HepG2 (cell line): ENCODE results near the gene FFAR2.

Experiments used
- CTCF ChIP-seq: sonication (generic); formaldehyde crosslinking; IDR thresholded peaks from 2 replicates; pipeline ENCODE4 v1.5.0; 2020; ENCODE audit warnings: mild to moderate bottlenecking, missing genetic modification reagents, moderate library complexity
- ERF ChIP-seq: IDR thresholded peaks from 2 replicates; pipeline ENCODE4 v1.6.1; 2018; ENCODE audit warnings: missing biosample characterization, missing genetic modification reagents
- HBP1 ChIP-seq: IDR thresholded peaks from 2 replicates; pipeline ENCODE4 v1.6.1; 2016; ENCODE audit warnings: low read depth, control low read depth
- KLF16 ChIP-seq, 2 experiments: sonication (generic) in 1 of 2; formaldehyde crosslinking in 1 of 2; IDR thresholded peaks; 2 replicates each; pipeline versions ENCODE4 v1.6.1 to v1.8.0; 2016 to 2023; ENCODE audit warnings: missing genetic modification reagents in 2 of 2, missing compliant biosample characterization in 1 of 2
- KLF9 ChIP-seq: IDR thresholded peaks from 2 replicates; pipeline ENCODE4 v1.6.1; 2016; ENCODE audit warnings: low read depth
- MIXL1 ChIP-seq: IDR thresholded peaks from 2 replicates; pipeline ENCODE4 v1.6.1; 2016
- NFE2 ChIP-seq: sonication (generic); formaldehyde crosslinking; IDR thresholded peaks from 2 replicates; pipeline ENCODE4 v1.4.0; 2020; ENCODE audit warnings: missing genetic modification reagents
- RXRA ChIP-seq: sonication (generic); formaldehyde crosslinking; IDR thresholded peaks from 2 replicates; pipeline ENCODE4 v1.5.1; 2020; ENCODE audit warnings: missing genetic modification reagents
- ZBTB1 ChIP-seq: sonication (generic); formaldehyde crosslinking; IDR thresholded peaks from 2 replicates; pipeline ENCODE4 v1.4.0; 2020; ENCODE audit warnings: missing genetic modification reagents, borderline replicate concordance
- ZKSCAN1 ChIP-seq: fragments of 150-350 bp; IDR thresholded peaks from 2 replicates; pipeline ENCODE4 v1.6.1; 2014; ENCODE audit warnings: low read length
- ZNF660 ChIP-seq: sonication (generic); formaldehyde crosslinking; IDR thresholded peaks from 2 replicates; pipeline ENCODE4 v1.5.1; 2020; ENCODE audit warnings: mild to moderate bottlenecking, low read depth, missing genetic modification reagents, borderline replicate concordance
- TF ChIP-seq, protein P1 (sequence below): sonication (generic); formaldehyde crosslinking; conservative IDR thresholded peaks from 2 replicates; pipeline ENCODE4 v1.4.0; 2020; ENCODE audit warnings: missing genetic modification reagents
- TF ChIP-seq, protein P2 (sequence below): sonication (generic); formaldehyde crosslinking; IDR thresholded peaks from 2 replicates; pipeline ENCODE4 v1.4.0; 2020; ENCODE audit warnings: missing genetic modification reagents

- TF ChIP-seq ERF (CRISPR knock-in tag) (no peak), KLF16 (CRISPR knock-in tag; IDR thresholded peaks at IDR 0.05) (no peak), CTCF (no peak), RXRA (CRISPR knock-in tag) (no peak), ZKSCAN1 (no peak), KLF9 (no peak), ZNF660 (CRISPR knock-in tag) (no peak), NFE2 (CRISPR knock-in tag) (no peak), MIXL1 (CRISPR knock-in tag) (no peak), ZBTB1 (CRISPR knock-in tag) (no peak), HBP1 (no peak)
- TF ChIP-seq, protein P1, sequence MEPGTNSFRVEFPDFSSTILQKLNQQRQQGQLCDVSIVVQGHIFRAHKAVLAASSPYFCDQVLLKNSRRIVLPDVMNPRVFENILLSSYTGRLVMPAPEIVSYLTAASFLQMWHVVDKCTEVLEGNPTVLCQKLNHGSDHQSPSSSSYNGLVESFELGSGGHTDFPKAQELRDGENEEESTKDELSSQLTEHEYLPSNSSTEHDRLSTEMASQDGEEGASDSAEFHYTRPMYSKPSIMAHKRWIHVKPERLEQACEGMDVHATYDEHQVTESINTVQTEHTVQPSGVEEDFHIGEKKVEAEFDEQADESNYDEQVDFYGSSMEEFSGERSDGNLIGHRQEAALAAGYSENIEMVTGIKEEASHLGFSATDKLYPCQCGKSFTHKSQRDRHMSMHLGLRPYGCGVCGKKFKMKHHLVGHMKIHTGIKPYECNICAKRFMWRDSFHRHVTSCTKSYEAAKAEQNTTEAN (CRISPR knock-in tag) = no peak
- TF ChIP-seq, protein P2, sequence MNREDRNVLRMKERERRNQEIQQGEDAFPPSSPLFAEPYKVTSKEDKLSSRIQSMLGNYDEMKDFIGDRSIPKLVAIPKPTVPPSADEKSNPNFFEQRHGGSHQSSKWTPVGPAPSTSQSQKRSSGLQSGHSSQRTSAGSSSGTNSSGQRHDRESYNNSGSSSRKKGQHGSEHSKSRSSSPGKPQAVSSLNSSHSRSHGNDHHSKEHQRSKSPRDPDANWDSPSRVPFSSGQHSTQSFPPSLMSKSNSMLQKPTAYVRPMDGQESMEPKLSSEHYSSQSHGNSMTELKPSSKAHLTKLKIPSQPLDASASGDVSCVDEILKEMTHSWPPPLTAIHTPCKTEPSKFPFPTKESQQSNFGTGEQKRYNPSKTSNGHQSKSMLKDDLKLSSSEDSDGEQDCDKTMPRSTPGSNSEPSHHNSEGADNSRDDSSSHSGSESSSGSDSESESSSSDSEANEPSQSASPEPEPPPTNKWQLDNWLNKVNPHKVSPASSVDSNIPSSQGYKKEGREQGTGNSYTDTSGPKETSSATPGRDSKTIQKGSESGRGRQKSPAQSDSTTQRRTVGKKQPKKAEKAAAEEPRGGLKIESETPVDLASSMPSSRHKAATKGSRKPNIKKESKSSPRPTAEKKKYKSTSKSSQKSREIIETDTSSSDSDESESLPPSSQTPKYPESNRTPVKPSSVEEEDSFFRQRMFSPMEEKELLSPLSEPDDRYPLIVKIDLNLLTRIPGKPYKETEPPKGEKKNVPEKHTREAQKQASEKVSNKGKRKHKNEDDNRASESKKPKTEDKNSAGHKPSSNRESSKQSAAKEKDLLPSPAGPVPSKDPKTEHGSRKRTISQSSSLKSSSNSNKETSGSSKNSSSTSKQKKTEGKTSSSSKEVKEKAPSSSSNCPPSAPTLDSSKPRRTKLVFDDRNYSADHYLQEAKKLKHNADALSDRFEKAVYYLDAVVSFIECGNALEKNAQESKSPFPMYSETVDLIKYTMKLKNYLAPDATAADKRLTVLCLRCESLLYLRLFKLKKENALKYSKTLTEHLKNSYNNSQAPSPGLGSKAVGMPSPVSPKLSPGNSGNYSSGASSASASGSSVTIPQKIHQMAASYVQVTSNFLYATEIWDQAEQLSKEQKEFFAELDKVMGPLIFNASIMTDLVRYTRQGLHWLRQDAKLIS (CRISPR knock-in tag) = no peak
Measured at GRCh38 chr19:35451338-35452096, 3.5 kb downstream of the FFAR2 start.
